Measurements from ENCODE around the gene SLC35A3.

The SLC35A3 gene

GRCh38 chr1:100053727-100054126, 83.9 kb downstream of the SLC35A3 start:
- Histone ChIP-seq H2BK120ac (ENCODE audit: low read depth, low read length) (no peak overlapping the region), H2BK15ac (ENCODE audit: low read length) (no peak overlapping the region), H3K27me3 (ENCODE audit: control insufficient read depth in 3 of 3, insufficient read depth in 3 of 3, low read depth in 1 of 3, low read length in 3 of 3) (no peaks in the 10 kb centered on the region), H3K23ac (ENCODE audit: low read depth, low read length, poor library complexity) (no peak overlapping the region), H3K9ac (ENCODE audit: low read depth, low read length, poor library complexity) (no peak overlapping the region), H3K79me1 (ENCODE audit: low read depth, low read length) (no peaks in the 10 kb centered on the region), H3K4me3 (ENCODE audit: low read length in 2 of 2) (no peak overlapping the region), H3K14ac (ENCODE audit: low read length) (no peak overlapping the region), H2BK12ac (ENCODE audit: low read length) (no peak overlapping the region), H3K36me3 (replicated peaks in 1 of 2; ENCODE audit: control insufficient read depth in 2 of 2, insufficient read depth in 2 of 2, low read length in 2 of 2) (peaks cover 0 to 79% of the 10 kb centered on the region in 2 donors), H2AK5ac (ENCODE audit: low read depth, low read length) (no peak overlapping the region), H3K18ac (ENCODE audit: low read length) (no peak overlapping the region), H2BK5ac (ENCODE audit: low read length) (no peak overlapping the region), H3K4me2 (ENCODE audit: insufficient read depth, low read length, poor library complexity, severe bottlenecking) (no peak overlapping the region), H4K8ac (ENCODE audit: low read depth, low read length) (no peak overlapping the region), H3K27ac (replicated peaks; ENCODE audit: low read length) (no peak overlapping the region), H4K91ac (ENCODE audit: low read depth, low read length, poor library complexity) (no peak overlapping the region), H3K4me1 (ENCODE audit: control insufficient read depth in 2 of 2, insufficient read depth in 1 of 2, low read depth in 1 of 2, low read length in 2 of 2) (peaks cover 0 to 3% of the 10 kb centered on the region in 2 donors), H2AFZ (ENCODE audit: low read length) (no peak overlapping the region), H3K4ac (ENCODE audit: low read length) (no peak overlapping the region), H3K9me3 (replicated peaks in 1 of 2; ENCODE audit: control insufficient read depth in 2 of 2, insufficient read depth in 1 of 2, low read depth in 1 of 2, low read length in 2 of 2) (peaks cover 0 to 3% of the 10 kb centered on the region in 2 donors)
- no peak for DNase-seq (ENCODE audit: low spot score)
- WGBS, 2 donors (ENCODE audit: extremely low coverage in 2 of 2, insufficient read length in 2 of 2, insufficient replicate concordance in 1 of 2), result no CpG with 5 or more reads among the region's 4 CpGs

GRCh38 chr1:100061681-100062080, 91.9 kb downstream of the SLC35A3 start:
- WGBS, 2 donors (ENCODE audit: extremely low coverage in 2 of 2, insufficient read length in 2 of 2, insufficient replicate concordance in 1 of 2), result no CpG with 5 or more reads among the region's 3 CpGs
- Histone ChIP-seq H2BK15ac (ENCODE audit: low read length) (no peak overlapping the region), H3K4ac (ENCODE audit: low read length) (no peak overlapping the region), H3K36me3 (replicated peaks in 1 of 2; ENCODE audit: control insufficient read depth in 2 of 2, insufficient read depth in 2 of 2, low read length in 2 of 2) (peaks cover 14 to 98% of the 10 kb centered on the region in 2 donors), H3K23ac (ENCODE audit: low read depth, low read length, poor library complexity) (no peak overlapping the region), H4K91ac (ENCODE audit: low read depth, low read length, poor library complexity) (no peak overlapping the region), H2AK5ac (ENCODE audit: low read depth, low read length) (no peak overlapping the region), H3K79me1 (ENCODE audit: low read depth, low read length) (peaks cover 4% of the 10 kb centered on the region), H4K8ac (ENCODE audit: low read depth, low read length) (no peak overlapping the region), H3K4me1 (ENCODE audit: control insufficient read depth in 2 of 2, insufficient read depth in 1 of 2, low read depth in 1 of 2, low read length in 2 of 2) (no peaks in the 10 kb centered on the region), H3K4me3 (ENCODE audit: low read length in 2 of 2) (no peak overlapping the region), H2AFZ (ENCODE audit: low read length) (no peak overlapping the region), H3K18ac (ENCODE audit: low read length) (no peak overlapping the region), H3K4me2 (ENCODE audit: insufficient read depth, low read length, poor library complexity, severe bottlenecking) (no peak overlapping the region), H3K9ac (ENCODE audit: low read depth, low read length, poor library complexity) (no peak overlapping the region), H3K14ac (ENCODE audit: low read length) (no peak overlapping the region), H2BK120ac (ENCODE audit: low read depth, low read length) (no peak overlapping the region), H3K27ac (replicated peaks; ENCODE audit: low read length) (no peak overlapping the region), H2BK12ac (ENCODE audit: low read length) (no peak overlapping the region), H3K9me3 (replicated peaks in 1 of 2; ENCODE audit: control insufficient read depth in 2 of 2, insufficient read depth in 1 of 2, low read depth in 1 of 2, low read length in 2 of 2) (no peaks in the 10 kb centered on the region), H3K27me3 (ENCODE audit: control insufficient read depth in 3 of 3, insufficient read depth in 3 of 3, low read depth in 1 of 3, low read length in 3 of 3) (no peaks in the 10 kb centered on the region), H2BK5ac (ENCODE audit: low read length) (no peak overlapping the region)
- no peak for DNase-seq (ENCODE audit: low spot score)

GRCh38 chr1:100065183-100065968, 95.6 kb downstream of the SLC35A3 start:
- Histone ChIP-seq H2BK15ac (ENCODE audit: low read length) (no peak overlapping the region), H2BK120ac (ENCODE audit: low read depth, low read length) (no peak overlapping the region), H3K23ac (ENCODE audit: low read depth, low read length, poor library complexity) (no peak overlapping the region), H3K14ac (ENCODE audit: low read length) (no peak overlapping the region), H4K91ac (ENCODE audit: low read depth, low read length, poor library complexity) (no peak overlapping the region), H3K27me3 (ENCODE audit: control insufficient read depth in 3 of 3, insufficient read depth in 3 of 3, low read depth in 1 of 3, low read length in 3 of 3) (no peaks in the 10 kb centered on the region), H3K4ac (ENCODE audit: low read length) (no peak overlapping the region), H3K4me1 (ENCODE audit: control insufficient read depth in 2 of 2, insufficient read depth in 1 of 2, low read depth in 1 of 2, low read length in 2 of 2) (no peaks in the 10 kb centered on the region), H4K8ac (ENCODE audit: low read depth, low read length) (no peak overlapping the region), H3K4me2 (ENCODE audit: insufficient read depth, low read length, poor library complexity, severe bottlenecking) (no peak overlapping the region), H2AFZ (ENCODE audit: low read length) (no peak overlapping the region), H2BK12ac (ENCODE audit: low read length) (no peak overlapping the region), H2AK5ac (ENCODE audit: low read depth, low read length) (no peak overlapping the region), H2BK5ac (ENCODE audit: low read length) (no peak overlapping the region), H3K79me1 (ENCODE audit: low read depth, low read length) (peaks cover 4% of the 10 kb centered on the region), H3K18ac (ENCODE audit: low read length) (no peak overlapping the region), H3K4me3 (ENCODE audit: low read length in 2 of 2) (no peak overlapping the region), H3K9me3 (replicated peaks in 1 of 2; ENCODE audit: control insufficient read depth in 2 of 2, insufficient read depth in 1 of 2, low read depth in 1 of 2, low read length in 2 of 2) (no peaks in the 10 kb centered on the region), H3K9ac (ENCODE audit: low read depth, low read length, poor library complexity) (no peak overlapping the region), H3K36me3 (replicated peaks in 1 of 2; ENCODE audit: control insufficient read depth in 2 of 2, insufficient read depth in 2 of 2, low read length in 2 of 2) (peaks cover 21 to 97% of the 10 kb centered on the region in 2 donors), H3K27ac (replicated peaks; ENCODE audit: low read length) (peak overlapping the region; percentile 15)
- no peak for DNase-seq (ENCODE audit: low spot score)
- 100% methylated on average over 1 of the region's 1 CpG; no CpG with 5 or more reads in 1 of the 2 donors for WGBS, 2 donors (ENCODE audit: extremely low coverage in 2 of 2, insufficient read length in 2 of 2, insufficient replicate concordance in 1 of 2)

- Histone ChIP-seq H2BK12ac (ENCODE audit: low read length) (no peak overlapping the region), H3K4ac (ENCODE audit: low read length) (no peak overlapping the region), H3K9ac (ENCODE audit: low read depth, low read length, poor library complexity) (no peak overlapping the region), H3K9me3 (replicated peaks in 1 of 2; ENCODE audit: control insufficient read depth in 2 of 2, insufficient read depth in 1 of 2, low read depth in 1 of 2, low read length in 2 of 2) (no peaks in the 10 kb centered on the region), H3K23ac (ENCODE audit: low read depth, low read length, poor library complexity) (no peak overlapping the region), H3K14ac (ENCODE audit: low read length) (no peak overlapping the region), H2BK5ac (ENCODE audit: low read length) (no peak overlapping the region), H2AFZ (ENCODE audit: low read length) (no peak overlapping the region), H3K4me1 (ENCODE audit: control insufficient read depth in 2 of 2, insufficient read depth in 1 of 2, low read depth in 1 of 2, low read length in 2 of 2) (no peaks in the 10 kb centered on the region), H4K8ac (ENCODE audit: low read depth, low read length) (no peak overlapping the region), H2BK120ac (ENCODE audit: low read depth, low read length) (no peak overlapping the region), H3K27ac (replicated peaks; ENCODE audit: low read length) (peak overlapping the region; percentile 15), H3K27me3 (ENCODE audit: control insufficient read depth in 3 of 3, insufficient read depth in 3 of 3, low read depth in 1 of 3, low read length in 3 of 3) (no peaks in the 10 kb centered on the region), H3K36me3 (replicated peaks in 1 of 2; ENCODE audit: control insufficient read depth in 2 of 2, insufficient read depth in 2 of 2, low read length in 2 of 2) (peaks cover 21 to 97% of the 10 kb centered on the region in 2 donors), H2BK15ac (ENCODE audit: low read length) (no peak overlapping the region), H3K18ac (ENCODE audit: low read length) (no peak overlapping the region), H3K79me1 (ENCODE audit: low read depth, low read length) (peaks cover 4% of the 10 kb centered on the region), H3K4me2 (ENCODE audit: insufficient read depth, low read length, poor library complexity, severe bottlenecking) (no peak overlapping the region), H4K91ac (ENCODE audit: low read depth, low read length, poor library complexity) (no peak overlapping the region), H3K4me3 (ENCODE audit: low read length in 2 of 2) (no peak overlapping the region), H2AK5ac (ENCODE audit: low read depth, low read length) (no peak overlapping the region)
- WGBS, 2 donors (ENCODE audit: extremely low coverage in 2 of 2, insufficient read length in 2 of 2, insufficient replicate concordance in 1 of 2), result no CpG with 5 or more reads among the region's 2 CpGs
- DNase-seq (ENCODE audit: low spot score), result no peak
Measured at GRCh38 chr1:100065969-100066227, 96.1 kb downstream of the SLC35A3 start.
